T47D (cell line): Measurements from ENCODE around the gene GNB1L.

Experiments used
- DNase-seq, 2 experiments: peaks; one replicate each; pipeline versions ENCODE4 v3.0.0 to v3.0.0-alpha.2; 2011 to 2012; ENCODE audit warnings: low read depth in 1 of 2, low spot score in 1 of 2
- JUND ChIP-seq: IDR thresholded peaks from 2 replicates; pipeline ENCODE4 v1.6.1; 2012; ENCODE audit warnings: low read depth
- in situ Hi-C: cut with HindIII; loops from 2 replicates; pipeline ENCODE4 v1.10.0; 2016; ENCODE audit warnings: low sequenced_read_pairs, low pct_unique_long_range_greater_than_20kb

The GNB1L gene

GRCh38 chr22:19854778-19855503 is at the start of gene GNB1L, which contains the start of gene RTL10:
Gene GNB1L (minus strand): TSS chr22:19854874. CDS start chr22:19821355, 33,519 bp downstream.
Gene RTL10 (minus strand): TSS chr22:19854874. CDS start chr22:19852261, 2,613 bp downstream.
- DNase-seq: peak; percentile 86 to 95
- TF ChIP-seq JUND: no peak
- in situ Hi-C loops: no loop called here

GRCh38 chr22:19904174-19904856 is 49.6 kb upstream of the GNB1L start:
- no peak for DNase-seq
- TF ChIP-seq JUND: no peak
- in situ Hi-C loops: no loop called here

GRCh38 chr22:19903513-19903912 is 48.8 kb upstream of the GNB1L start:
- in situ Hi-C loops: no loop called here
- no peak for DNase-seq
- no peak for TF ChIP-seq JUND

GRCh38 chr22:19903031-19903430 is 48.4 kb upstream of the GNB1L start:
- TF ChIP-seq JUND: no peak
- in situ Hi-C loops: no loop called here
- DNase-seq: no peak

GRCh38 chr22:19902245-19902715 is 47.6 kb upstream of the GNB1L start:
- in situ Hi-C loops: no loop called here
- DNase-seq: no peak
- no peak for TF ChIP-seq JUND

- DNase-seq: no peak
- no peak for TF ChIP-seq JUND
- in situ Hi-C loops: no loop called here
Measured at GRCh38 chr22:19901577-19902244, 47.0 kb upstream of the GNB1L start.

- in situ Hi-C loops: no loop called here
- no peak for DNase-seq
- no peak for TF ChIP-seq JUND
Measured at GRCh38 chr22:19900707-19901436, 46.2 kb upstream of the GNB1L start.

GRCh38 chr22:19898831-19899567 is 44.3 kb upstream of the GNB1L start:
- TF ChIP-seq JUND: no peak
- in situ Hi-C loops: no loop called here
- DNase-seq: no peak

- no peak for DNase-seq
- no peak for TF ChIP-seq JUND
- in situ Hi-C loops: no loop called here
Measured at GRCh38 chr22:19898145-19898544, 43.5 kb upstream of the GNB1L start.

GRCh38 chr22:19897726-19898125 is 43.1 kb upstream of the GNB1L start:
- no peak for TF ChIP-seq JUND
- no peak for DNase-seq
- in situ Hi-C loops: no loop called here

- no peak for TF ChIP-seq JUND
- DNase-seq: no peak
- in situ Hi-C loops: no loop called here
Measured at GRCh38 chr22:19896665-19897355, 42.1 kb upstream of the GNB1L start.
